Mesenteric fat pad (tissue), 1 donor: Measurements from ENCODE around the gene SPIN2B. TPM values are rescaled to one million over a fixed set of nuclear protein-coding genes. Genes with fewer than 3 reads are reported as not detected.

Experiments used
- DNase-seq: peaks from one replicate; pipeline ENCODE4 v3.0.0-alpha.2; 2020; ENCODE audit warnings: low spot score
- total RNA-seq: library from RNA; stranded (reverse); fragmentation: NEBNext Ultra II Directional; extraction: Animal tissue kit (Norgen Biotek cat#: 25700); gene quantifications from one replicate; pipeline ENCODE4 v1.2.1, GENCODE V29; 2021
- donor health status: DM: yes; HTN: yes; CAD: no.

The SPIN2B gene
- total RNA-seq, 1 donor from 2014 or later: 15.0 TPM

- DNase-seq: no peak
Measured at GRCh38 chrX:57074458-57074857, 46.9 kb downstream of the SPIN2B start.

DNA sequence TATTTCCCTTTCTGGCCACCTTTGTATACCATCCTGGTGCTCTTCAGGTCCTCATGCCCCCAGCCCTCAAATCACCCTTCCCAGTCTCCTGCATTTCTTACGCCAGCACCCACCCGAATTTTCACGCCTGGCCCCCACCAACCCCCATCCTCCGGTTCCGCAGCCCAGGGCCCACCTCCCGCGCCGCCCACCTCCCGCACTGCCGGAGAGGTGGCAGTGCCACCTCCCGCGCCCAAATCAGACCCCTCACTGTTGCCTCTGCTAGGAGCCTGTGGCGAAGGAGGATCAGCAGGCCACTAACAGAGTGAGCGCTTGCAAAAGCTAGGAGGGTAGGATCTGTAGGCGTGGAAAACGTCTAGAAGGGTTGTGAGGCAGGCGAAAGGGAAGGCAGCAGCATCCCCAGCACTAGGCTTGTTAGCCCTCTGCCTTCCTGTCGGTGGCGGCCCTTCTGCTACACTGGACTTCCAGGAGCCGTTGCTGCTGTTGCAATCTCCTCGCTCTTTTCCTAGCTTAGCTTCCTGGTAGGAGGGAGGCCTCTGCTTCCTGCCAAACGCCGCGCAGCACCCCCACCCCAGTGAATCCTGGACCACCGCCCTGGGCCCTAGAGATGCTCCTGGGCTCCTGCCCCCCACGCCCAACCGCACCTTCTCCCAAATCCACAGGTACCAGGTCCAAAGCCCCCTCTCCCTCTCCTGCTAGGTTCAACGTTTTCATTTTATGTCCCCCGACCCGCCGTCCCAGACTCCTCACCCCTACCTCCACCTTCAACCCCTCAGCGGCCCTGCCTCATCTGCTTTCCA is 51.0 kb downstream of the SPIN2B start:
- no peak for DNase-seq

Other genes starting within 250 kb of the SPIN2B start
- gene SPIN3, start 126.0 kb downstream of the SPIN2B start, total RNA-seq: 7.7 TPM
- 1.3 TPM for gene SPIN2A, start 15.8 kb upstream of the SPIN2B start, total RNA-seq
- 0.29 TPM for gene FAAH2, start 165.2 kb upstream of the SPIN2B start, total RNA-seq